Activated CD4-positive, alpha-beta T cell treated with anti-CD3 and anti-CD28 coated beads for 1 hour (primary cell): ENCODE data around the gene HSPB1.
"Not testable (repeated sequence)": the region's sequence is repeated elsewhere in the genome, so short reads cannot be mapped to it uniquely, and the experiment has no call there.

Experiments
- DNase-seq: peaks from one replicate; pipeline ENCODE4 v3.0.0-alpha.2; 2020

HSPB1 gene

GRCh38 chr7:76281706-76282343 lies 20.6 kb upstream of the HSPB1 start:
- DNase-seq, result no peak

GRCh38 chr7:76282344-76283253 lies 19.9 kb upstream of the HSPB1 start:
- no peak for DNase-seq

- no peak for DNase-seq
These were observed 19.0 kb upstream of the HSPB1 start for GRCh38 chr7:76283254-76284159.

GRCh38 chr7:76285604-76286374 lies 16.7 kb upstream of the HSPB1 start:
- no peak for DNase-seq

- DNase-seq, result no peak
These were observed 15.6 kb upstream of the HSPB1 start for GRCh38 chr7:76286842-76287403.

GRCh38 chr7:76290847-76291350 lies 11.6 kb upstream of the HSPB1 start:
- not testable (repeated sequence) for DNase-seq

GRCh38 chr7:76291351-76292212 lies 10.9 kb upstream of the HSPB1 start:
- peak; percentile 82 for DNase-seq

- DNase-seq, result no peak
These were observed 10.3 kb upstream of the HSPB1 start for GRCh38 chr7:76292213-76292573.

- DNase-seq, result not testable (repeated sequence)
These were observed 9.6 kb upstream of the HSPB1 start for GRCh38 chr7:76292911-76293310.

GRCh38 chr7:76293407-76293901 lies 9.0 kb upstream of the HSPB1 start:
- DNase-seq, result no peak

GRCh38 chr7:76294344-76295024 lies 8.0 kb upstream of the HSPB1 start:
- no peak for DNase-seq

GRCh38 chr7:76296743-76297740 lies 5.4 kb upstream of the HSPB1 start:
- DNase-seq, result no peak

GRCh38 chr7:76300166-76300731 lies 2.2 kb upstream of the HSPB1 start:
- no peak for DNase-seq

- no peak for DNase-seq
These were observed 1.5 kb upstream of the HSPB1 start for GRCh38 chr7:76301000-76301399.

- peak; percentile 71 for DNase-seq
These were observed 1.0 kb downstream of the HSPB1 start for GRCh38 chr7:76303202-76304147.

GRCh38 chr7:76304888-76305375 lies 2.5 kb downstream of the HSPB1 start:
- no peak for DNase-seq

- not testable (repeated sequence) for DNase-seq
These were observed 6.4 kb downstream of the HSPB1 start for GRCh38 chr7:76308874-76309273.
